ENCODE results near the gene CHRNB4. TPM values are rescaled to one million over a fixed set of nuclear protein-coding genes. Genes with fewer than 3 reads are reported as not detected.
"Not testable (repeated sequence)": the region's sequence is repeated elsewhere in the genome, so short reads cannot be mapped to it uniquely, and the experiment has no call there.

The CHRNB4 gene, protein sequence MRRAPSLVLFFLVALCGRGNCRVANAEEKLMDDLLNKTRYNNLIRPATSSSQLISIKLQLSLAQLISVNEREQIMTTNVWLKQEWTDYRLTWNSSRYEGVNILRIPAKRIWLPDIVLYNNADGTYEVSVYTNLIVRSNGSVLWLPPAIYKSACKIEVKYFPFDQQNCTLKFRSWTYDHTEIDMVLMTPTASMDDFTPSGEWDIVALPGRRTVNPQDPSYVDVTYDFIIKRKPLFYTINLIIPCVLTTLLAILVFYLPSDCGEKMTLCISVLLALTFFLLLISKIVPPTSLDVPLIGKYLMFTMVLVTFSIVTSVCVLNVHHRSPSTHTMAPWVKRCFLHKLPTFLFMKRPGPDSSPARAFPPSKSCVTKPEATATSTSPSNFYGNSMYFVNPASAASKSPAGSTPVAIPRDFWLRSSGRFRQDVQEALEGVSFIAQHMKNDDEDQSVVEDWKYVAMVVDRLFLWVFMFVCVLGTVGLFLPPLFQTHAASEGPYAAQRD
- total RNA-seq: 0.72 TPM

DNA sequence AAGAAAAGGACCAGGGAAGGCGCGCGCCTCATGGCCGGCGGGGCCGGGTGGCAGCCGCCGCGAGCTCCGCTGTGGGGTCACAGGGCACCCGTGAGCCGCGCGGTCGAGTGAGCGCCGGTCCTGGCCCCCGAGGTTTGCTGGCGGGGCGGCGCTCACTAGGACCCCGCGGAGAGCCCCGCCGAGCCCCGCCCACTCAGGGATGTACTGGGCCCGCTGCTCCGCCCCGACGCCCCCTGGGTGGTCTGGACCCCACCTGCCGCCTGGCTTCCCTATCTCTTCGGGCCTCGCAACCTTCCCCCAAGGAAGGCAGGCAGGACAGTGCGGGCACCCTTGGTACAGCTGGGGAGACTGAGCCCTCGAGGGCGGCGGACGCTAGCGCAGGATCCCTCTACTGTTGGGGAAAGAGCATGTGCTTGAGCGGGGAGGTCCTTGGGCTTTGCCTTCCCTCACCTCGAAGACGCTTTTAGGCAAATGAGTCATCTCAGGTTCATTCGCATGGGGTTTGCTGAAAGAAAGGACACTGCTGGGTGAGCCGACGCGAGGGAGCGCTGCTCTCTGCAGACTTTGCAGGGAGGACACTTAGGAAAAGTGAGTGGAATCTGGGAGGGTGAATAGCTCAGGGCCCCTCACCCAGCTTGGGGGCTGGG lies at the start of gene CHRNB4:
Gene CHRNB4, minus strand, starts transcription at position 109 of the 647 bp plus-strand sequence. Its CDS starts 77 bp downstream, at position 32.
- ATAC-seq: peak; percentile 85

DNA sequence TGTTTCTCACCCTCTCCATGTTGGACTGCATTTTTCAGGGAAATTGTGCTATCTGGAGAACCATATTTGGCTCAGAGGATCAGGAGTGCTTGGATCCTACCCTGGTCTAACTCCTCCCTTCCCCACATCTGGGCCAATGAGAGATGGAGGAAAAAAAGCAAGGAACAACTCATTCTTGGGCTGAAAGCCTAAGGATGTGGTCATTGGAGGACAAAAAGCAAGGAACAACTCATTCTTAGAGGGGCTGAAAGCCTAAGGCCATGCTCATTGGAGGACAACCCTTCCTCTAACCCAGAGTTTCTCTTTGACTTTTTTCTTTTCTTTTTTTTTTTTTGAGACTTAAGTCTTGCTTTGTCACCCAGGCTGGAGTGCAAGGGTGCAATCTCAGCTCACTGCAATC lies 48.6 kb upstream of the CHRNB4 start:
- ATAC-seq: no peak

DNA sequence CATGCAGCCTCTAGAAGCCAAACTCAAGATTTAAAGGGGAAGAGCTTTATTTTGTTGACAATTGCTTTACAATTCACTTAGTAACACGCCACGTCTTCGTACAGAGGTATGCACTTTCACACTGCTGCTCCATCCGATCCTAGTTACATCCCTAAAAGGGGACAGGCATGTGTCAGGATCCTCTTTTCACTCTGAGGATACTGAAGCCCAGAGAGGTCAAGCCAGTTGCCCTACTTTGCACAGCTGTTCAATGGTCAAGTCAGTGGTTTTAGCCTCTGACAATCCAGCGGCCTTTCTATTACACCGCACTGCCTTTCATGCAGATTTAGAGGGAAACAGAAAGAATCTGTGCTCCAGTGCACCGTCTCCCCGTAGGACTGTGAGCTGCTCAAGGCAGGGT lies 44.9 kb upstream of the CHRNB4 start:
- no peak for ATAC-seq

DNA sequence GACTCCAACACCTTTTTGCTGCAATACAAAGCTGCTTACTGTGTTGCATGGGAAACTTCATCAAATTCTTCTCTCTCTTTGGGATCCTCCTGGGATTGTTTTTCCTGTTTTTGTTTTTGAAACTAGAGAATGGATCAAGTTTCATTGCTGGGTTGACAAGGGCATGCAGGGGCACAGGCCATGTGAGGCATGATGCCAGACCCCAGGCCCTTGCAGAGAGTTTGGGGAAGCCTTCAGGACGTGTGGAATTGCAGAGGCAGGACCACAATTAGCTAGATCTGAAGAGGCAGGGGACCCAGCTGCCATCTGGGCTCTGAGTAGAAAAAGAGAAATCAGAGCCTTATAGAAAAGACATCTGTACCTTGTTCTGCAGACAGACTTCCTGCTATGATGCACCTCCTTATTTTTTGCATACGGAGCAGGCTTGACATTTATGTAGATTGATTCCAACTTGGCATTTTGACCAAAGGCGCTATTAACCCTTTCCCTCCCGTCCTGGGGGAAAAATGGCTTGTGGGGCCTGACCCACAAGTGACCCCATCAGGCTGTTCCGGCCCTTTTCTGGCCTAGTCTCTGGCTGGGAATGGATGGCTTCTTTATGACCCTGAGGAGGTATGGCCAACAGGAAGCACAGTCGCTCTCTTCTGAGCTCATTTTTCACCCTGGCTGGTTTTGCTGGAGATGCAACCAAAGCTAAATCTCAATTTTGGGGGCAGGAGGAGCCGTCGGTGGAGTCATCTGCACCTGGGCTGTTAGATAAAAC lies 44.3 kb upstream of the CHRNB4 start:
- ATAC-seq: peak; percentile 45

DNA sequence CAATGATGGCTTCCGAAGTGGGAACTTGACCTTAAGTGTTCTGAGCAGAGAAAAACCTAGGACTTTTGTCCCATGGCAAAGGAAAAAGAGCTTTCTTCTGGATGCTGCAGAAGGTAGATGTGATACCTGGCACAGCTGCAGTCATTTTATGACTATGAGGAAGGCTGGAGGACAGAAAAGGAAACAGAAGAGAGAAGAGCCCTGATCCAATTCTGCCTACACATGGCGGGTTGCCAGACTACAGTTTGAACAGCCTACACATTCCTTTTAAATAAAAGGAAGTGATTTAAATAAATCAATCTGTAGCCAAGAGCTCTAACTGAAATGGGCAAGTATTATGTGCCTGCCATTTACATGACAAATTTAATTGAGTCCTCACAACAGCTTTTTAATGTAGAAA lies 43.6 kb upstream of the CHRNB4 start:
- ATAC-seq: peak; percentile 55

DNA sequence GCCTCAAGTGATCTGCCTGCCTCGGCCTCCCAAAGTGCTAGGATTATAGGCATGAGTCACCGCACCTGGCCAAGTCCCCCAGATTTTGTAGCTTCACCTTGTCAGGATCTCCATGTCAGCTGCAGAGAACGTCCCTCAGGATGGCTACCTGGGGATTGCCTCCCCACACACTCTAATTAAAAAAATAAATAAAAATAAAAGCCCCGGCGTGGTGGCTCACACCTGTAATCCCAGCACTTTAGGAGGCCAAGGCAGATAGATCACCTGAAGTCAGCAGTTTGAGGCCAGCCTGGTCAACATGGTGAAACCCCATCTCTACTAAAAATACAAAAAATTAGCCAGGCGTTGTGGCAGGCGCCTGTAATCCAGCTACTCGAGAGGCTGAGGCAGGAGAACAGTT lies 42.6 kb upstream of the CHRNB4 start:
- ATAC-seq: not testable (repeated sequence)

DNA sequence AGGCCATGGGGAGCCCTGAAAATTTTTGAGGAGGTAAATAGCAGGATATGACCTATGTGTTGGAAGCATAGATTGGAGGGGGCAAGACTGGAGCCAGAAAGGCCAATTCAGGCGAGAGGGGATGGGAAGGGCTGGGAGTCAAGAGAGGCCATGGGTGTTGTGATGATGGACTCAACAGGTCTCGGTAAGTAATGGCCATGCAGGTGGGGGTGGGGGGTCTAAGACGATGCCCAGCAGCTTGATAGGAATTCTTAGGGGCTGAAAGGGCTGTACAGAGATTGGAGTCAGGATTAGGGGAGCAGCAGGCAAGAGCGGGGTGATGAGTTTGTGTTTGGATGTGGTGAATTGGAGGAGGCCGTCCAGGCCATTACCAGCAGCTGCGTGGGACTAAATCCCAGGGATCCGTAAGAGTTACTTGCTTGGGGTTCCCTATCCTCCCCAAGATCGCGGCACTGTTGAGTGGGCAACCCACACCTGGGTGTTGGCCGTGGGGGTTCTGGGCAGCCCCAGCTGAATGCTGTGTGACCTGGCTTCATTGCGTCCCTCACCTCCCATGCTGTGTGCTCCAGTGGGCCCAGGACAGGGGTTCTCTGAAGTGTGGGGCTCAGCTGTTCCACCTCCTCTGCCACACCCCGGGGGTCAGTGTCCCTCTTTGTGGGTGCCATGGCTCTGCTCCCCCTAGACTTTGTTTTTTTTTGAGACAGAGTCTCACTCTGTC lies 41.8 kb upstream of the CHRNB4 start:
- ATAC-seq: no peak

DNA sequence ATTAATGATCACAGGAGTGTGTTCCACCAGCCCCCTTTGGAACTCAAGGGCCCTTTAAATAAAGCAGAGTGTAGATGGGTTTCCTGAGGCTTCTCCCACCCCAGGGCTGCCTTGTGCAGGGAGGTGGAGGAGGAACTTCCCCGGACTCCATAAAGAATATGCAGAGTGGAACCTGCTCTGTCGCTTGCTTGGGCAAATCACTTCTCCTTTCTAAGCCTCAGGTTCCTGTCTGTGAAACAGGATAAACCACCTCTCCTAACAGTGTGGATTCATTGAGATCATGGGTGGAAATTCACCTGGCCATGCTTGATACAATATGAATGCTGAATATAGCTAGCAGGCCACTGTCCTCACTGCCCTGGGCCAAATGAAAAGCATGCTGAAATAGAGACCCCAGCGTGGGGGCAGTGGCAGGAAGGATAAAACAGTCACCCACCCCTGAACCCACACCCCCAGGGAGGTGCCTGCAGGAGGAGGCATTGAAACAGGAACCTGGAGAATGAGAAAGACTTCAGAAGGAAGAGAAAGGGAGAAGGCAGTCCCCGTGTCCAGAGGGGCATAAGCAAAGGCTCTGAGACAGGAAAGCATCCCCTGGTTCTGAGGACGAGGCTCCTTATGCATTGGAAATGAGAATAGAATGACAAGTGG lies 41.1 kb upstream of the CHRNB4 start:
- ATAC-seq: peak; percentile 66

DNA sequence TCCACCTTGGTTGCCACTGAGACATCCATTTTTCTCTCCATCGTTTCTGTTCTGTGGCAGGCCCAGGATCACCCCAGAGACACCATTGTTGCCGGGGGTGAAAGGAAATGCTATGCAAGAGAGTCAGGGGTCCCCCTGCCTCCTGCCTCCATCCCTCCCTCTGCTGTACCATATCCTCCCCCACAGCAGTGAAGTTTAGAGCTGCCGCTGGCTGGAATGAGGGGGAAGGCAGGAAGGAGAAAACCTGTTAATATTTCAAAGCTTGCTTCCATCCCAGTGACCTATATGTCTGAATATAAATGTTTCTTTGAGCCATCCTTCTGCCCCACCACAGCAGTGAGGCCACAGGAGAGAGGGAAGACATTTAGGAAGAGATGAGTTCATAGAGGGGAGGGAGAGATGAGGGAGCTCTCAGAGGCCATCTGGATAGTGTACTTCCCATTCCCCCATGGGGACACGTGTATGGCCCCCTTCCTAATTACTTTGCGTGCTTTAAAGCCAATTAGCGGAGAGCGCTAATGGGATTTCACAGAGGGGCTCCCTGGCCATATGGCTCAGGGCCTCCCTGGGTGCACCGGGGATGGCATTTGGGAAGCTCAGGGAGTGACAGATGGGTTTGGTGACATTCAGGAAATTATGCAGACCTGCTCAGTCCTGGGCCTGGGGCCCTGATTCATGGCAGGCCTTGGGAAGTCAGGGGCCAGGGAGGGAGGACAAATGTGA lies 40.4 kb upstream of the CHRNB4 start:
- no peak for ATAC-seq

DNA sequence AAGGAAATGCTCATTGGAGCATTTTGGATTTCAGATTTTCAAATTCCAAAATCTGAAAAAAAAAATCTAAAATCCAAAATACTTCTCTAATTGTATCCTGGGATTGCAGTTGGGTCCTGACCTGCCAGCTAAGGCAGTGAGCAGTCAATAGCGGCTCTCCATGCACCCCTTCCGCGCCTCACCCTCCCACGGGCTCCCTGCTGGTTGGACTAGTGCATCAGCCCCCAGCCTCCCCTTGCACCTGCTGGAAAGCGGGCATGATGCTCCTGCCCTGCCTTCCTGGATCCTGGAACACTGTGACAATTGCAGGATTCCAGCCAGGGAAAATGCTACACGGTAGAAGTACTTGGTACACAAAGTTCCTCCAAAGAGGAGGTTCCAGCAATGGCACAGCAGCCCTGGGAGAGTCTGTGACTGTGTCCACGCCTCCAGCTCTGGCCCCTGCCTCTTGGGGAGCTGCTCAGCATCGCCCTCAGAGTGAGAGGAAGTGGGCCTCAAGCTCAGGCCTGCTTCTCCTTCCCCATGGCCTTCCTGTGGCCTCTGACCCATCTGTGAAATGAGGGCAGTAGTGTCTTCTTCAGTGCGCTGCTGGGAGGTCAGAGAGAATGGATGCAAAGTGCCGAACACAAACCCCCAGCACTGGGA lies 39.5 kb upstream of the CHRNB4 start:
- ATAC-seq: no peak

DNA sequence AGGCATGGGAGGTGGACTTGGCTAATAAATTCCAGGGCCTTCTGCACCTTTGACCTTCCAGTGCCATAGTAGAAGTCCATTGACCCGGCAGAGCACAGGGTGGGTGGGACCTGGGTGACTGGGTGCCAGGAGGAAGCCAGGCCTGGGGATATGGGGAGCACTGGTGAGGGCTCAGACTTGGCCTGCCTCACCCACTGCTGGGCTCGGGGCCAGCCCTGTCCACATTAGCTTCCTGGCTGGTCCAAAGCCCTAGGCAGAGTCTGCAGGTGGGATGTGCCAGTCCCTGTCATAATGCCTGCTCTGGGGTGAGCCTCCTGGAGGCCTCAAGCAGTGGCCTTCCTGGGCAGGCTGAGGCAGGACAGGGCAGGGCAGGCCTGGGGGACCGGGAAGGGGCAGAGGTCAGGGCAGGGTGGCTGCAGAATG lies 38.1 kb upstream of the CHRNB4 start:
- peak; percentile 23 for ATAC-seq

DNA sequence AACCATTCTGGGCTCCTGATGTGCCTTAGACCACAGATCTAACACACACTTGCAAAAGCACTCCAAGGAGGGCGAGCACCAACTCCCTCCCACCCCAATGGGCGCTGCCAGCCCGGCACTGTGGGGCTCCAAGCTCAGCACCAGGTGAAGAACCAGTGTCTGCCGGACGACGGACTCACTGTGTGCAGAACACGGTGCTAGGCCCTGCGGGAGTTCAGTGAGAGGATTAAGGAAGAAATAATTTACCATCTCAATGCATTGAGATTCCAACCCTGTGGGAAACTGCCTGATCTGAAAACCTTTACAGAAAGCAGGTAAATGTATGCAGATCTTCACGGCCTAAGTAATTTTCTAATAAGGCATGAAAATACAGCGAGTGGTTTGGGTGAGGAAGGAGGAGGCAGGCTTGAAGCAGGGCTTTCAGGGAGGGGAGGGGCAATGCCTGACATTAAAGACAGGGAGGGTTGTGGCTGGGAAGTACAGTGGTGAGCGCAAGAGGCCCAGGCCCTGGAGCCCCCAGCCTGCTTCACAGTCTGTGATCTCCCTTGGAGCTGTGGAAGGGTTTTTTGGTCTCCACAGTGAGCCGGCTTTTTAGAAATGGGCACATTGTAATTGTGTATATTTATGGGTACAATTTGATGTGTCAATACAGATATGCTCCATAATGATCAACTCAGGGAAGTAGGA lies 35.6 kb upstream of the CHRNB4 start:
- ATAC-seq: no peak

DNA sequence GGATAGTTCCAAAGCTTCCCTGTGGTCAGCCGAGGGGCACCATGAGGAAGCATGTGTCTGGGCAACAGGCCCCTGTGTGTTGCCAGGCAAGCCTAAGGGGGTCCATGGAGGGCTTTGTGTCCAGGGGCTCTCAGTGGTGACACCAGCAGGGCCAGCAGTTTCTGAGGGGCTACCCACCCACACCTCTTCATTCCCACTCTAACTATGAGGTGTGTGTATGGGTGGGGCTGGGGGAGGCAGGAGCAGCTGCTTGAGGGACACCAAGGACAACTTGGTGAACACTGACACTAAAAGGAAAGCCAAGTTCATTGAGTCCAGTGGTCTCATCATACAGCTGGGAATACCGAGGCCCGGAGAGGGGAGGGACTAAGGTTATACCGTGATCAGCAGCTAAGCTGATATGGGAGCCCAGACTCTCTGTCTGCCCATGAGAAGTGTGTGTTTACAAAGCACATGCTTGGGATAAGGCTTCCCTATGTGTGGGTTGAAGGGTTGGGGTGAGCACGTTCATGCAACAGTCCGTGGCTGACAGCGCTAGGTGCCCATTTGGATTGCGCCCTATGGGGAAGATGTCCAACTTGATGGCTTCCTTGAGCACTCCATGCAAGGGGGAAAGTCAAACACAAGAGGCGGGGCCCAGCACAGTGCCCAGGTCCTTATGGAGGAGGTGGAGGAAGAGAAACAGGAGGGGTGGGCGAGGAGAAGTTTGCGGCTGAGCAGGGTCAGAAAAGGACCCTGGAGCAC lies 34.8 kb upstream of the CHRNB4 start:
- ATAC-seq: no peak

DNA sequence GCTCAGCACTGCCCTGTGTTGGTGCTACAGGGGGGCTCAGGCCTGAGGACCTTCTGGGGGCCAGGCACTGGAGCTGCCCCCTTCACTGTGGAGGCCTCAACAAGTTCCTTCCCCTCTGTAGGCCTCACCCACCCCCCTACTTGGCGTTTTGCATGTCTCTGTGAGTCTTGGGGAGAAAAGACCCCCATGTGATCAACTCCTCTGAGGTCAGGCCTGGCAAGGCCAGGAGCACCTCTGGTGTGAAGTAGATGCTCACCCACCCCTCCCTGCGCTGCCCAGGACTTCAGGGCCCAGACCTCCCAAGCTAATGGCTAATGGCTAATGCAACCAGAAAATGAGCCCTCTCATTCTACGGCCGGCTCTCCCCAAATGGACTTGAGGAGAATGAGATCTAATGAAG lies 34.2 kb upstream of the CHRNB4 start:
- no peak for ATAC-seq

DNA sequence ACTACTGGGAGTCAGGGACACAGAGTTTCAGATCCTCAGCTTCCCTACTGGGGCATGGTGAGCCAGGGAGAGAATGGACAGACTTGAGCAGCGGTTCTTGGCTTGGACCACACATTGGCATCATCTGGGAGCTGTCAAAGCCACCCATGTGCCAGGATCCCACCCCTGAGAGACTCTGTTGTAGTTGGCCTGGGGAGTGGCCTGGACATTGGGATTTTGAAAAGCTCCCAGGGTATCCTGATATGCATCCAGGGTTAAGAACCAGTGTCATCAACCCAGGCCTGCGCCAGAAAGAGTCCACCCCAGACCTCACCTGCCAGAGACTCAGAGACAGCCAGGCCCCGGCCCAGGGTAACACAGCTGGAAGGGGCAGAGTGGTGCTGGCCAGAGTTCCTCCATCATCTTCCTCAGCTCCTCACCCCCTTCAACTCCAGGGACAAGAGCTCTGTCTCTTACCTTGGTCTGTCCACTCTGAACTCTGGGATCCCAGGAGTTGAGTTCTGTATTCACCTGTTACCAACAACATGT lies 33.0 kb upstream of the CHRNB4 start:
- ATAC-seq: no peak

DNA sequence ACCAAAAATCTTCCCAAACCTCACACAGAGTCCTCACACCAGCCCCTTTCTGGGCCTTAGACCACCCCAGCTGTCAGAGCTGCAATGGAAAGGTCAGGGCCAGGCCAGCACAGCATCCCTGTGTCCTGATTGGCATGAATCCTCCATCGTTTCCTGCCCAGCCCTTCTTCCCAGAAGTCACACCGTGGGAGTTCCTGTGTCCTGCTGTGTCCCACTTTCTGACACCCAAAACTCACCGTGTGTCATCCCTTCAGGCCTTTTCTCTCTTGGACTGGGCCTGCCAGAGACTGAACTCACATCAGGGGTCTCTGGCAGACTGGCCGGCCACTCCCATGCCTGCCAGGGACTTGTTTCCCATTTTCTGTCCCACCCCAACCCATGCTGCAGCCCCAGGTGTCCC lies 32.5 kb upstream of the CHRNB4 start:
- no peak for ATAC-seq

DNA sequence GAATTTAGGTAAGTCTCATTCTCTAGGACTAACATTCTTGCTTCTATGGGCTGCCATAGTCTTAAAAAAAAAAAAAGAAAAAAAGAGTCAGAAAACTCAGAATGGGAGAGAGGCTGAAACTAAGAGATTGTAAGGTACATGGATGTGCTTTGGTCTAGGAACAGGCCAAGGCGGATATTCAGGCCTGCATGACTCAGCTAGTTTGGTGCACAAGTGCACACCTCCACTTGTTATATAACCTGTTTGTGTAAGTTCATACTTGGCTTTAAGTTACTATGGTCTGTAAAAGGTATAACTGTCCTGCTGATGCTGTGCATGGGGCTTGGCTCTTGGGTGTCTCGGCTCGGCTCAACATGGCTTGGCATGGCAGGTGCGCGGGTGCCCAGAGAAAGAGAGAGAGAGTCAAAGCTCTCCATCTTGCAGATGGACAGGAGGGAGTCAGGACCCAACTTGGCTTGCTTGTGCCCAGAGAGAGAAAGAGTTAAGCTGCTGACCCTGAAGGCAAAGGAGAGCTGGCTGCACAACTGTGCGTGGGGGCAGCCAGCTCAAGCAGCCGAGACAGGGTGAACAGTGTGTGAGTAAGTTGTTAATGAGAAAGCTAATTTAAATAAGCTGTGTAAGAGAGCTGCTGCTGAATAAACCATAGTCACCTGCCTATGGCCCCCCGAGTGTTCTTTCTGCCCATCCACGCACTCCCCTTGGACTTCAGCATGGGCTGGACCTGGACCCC lies 31.4 kb upstream of the CHRNB4 start:
- ATAC-seq: peak; percentile 86

DNA sequence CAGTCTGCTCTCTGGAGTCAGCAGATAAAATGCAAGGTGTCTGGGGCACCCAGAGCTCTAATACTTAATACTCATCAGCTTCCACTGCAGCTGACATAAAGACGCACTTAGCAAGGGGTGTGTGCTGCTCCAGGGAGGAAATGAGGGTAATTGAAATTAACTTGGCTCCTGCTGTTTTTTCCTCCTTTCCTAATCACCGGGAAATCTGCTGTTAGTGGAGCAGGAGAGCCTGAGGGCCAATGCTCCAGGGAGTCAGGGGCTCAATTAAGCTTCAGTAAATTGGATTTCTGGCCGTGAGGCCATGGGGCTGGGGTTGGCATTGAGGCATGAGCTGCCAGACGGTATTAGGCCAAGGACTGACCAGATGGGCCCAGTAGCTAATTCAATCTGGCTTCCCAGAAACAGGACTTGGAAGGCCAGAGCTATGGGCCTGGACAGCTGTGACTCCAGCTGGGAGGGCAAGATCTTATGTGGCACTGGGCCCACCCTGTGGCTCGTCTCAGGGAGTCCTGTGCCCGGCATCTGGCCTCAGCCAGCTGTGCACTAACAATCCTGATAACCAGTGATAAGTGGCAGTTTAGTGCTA lies 30.7 kb upstream of the CHRNB4 start:
- no peak for ATAC-seq
